Endothelial cell (in vitro differentiated cells): ENCODE results near the gene SPATS2. TPM values are rescaled to one million over a fixed set of nuclear protein-coding genes. Genes with fewer than 3 reads are reported as not detected.

Experiments used
- DNase-seq: peaks from one replicate; pipeline ENCODE4 v3.0.0; 2021; ENCODE audit warnings: low spot score
- H3K27ac Mint-ChIP-seq: one replicate; pipeline ENCODE4 v1.8.0; 2021; ENCODE audit warnings: mixed read lengths, inconsistent platforms; ENCODE audit not compliant: unreplicated experiment
- H3K27me3 Mint-ChIP-seq: one replicate; pipeline ENCODE4 v1.8.0; 2021; ENCODE audit warnings: mild to moderate bottlenecking, moderate library complexity, mixed read lengths, inconsistent platforms; ENCODE audit not compliant: unreplicated experiment
- H3K36me3 Mint-ChIP-seq: one replicate; pipeline ENCODE4 v1.8.0; 2021; ENCODE audit warnings: mild to moderate bottlenecking, low read depth, mixed read lengths, inconsistent platforms; ENCODE audit not compliant: unreplicated experiment
- H3K4me1 Mint-ChIP-seq: one replicate; pipeline ENCODE4 v1.8.0; 2021; ENCODE audit warnings: mild to moderate bottlenecking, mixed read lengths, inconsistent platforms; ENCODE audit not compliant: unreplicated experiment
- H3K4me3 Mint-ChIP-seq: one replicate; pipeline ENCODE4 v1.8.0; 2021; ENCODE audit warnings: mild to moderate bottlenecking, mixed read lengths, inconsistent platforms; ENCODE audit not compliant: unreplicated experiment
- H3K9me3 Mint-ChIP-seq: one replicate; pipeline ENCODE4 v1.8.0; 2021; ENCODE audit warnings: mixed read lengths, inconsistent platforms; ENCODE audit not compliant: unreplicated experiment
- total RNA-seq: library from RNA; stranded (reverse); fragmentation: NEBNext Ultra II Directional; extraction: Animal tissue kit (Norgen Biotek cat#: 25700); gene quantifications from one replicate; pipeline ENCODE4 v1.2.1, GENCODE V29; 2021; ENCODE audit not compliant: unreplicated experiment
- TF ChIP-seq, protein P1 (sequence below): fragments of 200-600 bp; sonication (generic); IDR thresholded peaks from one replicate; pipeline ENCODE4 v1.5.0; 2021; ENCODE audit warnings: antibody characterized with exemption; ENCODE audit not compliant: unreplicated experiment

Gene SPATS2
- total RNA-seq, 1 donor from 2014 or later: 37.3 TPM

- Mint-ChIP-seq H3K4me3 (no peak overlapping the region), H3K36me3 (peaks cover 9% of the 10 kb centered on the region), H3K4me1 (peaks cover 24% of the 10 kb centered on the region), H3K9me3 (no peaks in the 10 kb centered on the region), H3K27me3 (peaks cover 2% of the 10 kb centered on the region), H3K27ac (no peak overlapping the region)
- no peak for DNase-seq
- TF ChIP-seq, protein P1, sequence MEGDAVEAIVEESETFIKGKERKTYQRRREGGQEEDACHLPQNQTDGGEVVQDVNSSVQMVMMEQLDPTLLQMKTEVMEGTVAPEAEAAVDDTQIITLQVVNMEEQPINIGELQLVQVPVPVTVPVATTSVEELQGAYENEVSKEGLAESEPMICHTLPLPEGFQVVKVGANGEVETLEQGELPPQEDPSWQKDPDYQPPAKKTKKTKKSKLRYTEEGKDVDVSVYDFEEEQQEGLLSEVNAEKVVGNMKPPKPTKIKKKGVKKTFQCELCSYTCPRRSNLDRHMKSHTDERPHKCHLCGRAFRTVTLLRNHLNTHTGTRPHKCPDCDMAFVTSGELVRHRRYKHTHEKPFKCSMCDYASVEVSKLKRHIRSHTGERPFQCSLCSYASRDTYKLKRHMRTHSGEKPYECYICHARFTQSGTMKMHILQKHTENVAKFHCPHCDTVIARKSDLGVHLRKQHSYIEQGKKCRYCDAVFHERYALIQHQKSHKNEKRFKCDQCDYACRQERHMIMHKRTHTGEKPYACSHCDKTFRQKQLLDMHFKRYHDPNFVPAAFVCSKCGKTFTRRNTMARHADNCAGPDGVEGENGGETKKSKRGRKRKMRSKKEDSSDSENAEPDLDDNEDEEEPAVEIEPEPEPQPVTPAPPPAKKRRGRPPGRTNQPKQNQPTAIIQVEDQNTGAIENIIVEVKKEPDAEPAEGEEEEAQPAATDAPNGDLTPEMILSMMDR: no peak
Measured at GRCh38 chr12:49471557-49471956, 104.3 kb downstream of the SPATS2 start.

- H3K4me1 Mint-ChIP-seq: peaks cover 15% of the 10 kb centered on the region
- H3K36me3 Mint-ChIP-seq: peaks cover 6% of the 10 kb centered on the region
- H3K27ac Mint-ChIP-seq: no peak overlapping the region
- H3K4me3 Mint-ChIP-seq: no peak overlapping the region
- peaks cover 2% of the 10 kb centered on the region for H3K27me3 Mint-ChIP-seq
- no peak for DNase-seq
- TF ChIP-seq, protein P1: no peak
- no peaks in the 10 kb centered on the region for H3K9me3 Mint-ChIP-seq
Measured at GRCh38 chr12:49476091-49476490, 108.8 kb downstream of the SPATS2 start.

DNA sequence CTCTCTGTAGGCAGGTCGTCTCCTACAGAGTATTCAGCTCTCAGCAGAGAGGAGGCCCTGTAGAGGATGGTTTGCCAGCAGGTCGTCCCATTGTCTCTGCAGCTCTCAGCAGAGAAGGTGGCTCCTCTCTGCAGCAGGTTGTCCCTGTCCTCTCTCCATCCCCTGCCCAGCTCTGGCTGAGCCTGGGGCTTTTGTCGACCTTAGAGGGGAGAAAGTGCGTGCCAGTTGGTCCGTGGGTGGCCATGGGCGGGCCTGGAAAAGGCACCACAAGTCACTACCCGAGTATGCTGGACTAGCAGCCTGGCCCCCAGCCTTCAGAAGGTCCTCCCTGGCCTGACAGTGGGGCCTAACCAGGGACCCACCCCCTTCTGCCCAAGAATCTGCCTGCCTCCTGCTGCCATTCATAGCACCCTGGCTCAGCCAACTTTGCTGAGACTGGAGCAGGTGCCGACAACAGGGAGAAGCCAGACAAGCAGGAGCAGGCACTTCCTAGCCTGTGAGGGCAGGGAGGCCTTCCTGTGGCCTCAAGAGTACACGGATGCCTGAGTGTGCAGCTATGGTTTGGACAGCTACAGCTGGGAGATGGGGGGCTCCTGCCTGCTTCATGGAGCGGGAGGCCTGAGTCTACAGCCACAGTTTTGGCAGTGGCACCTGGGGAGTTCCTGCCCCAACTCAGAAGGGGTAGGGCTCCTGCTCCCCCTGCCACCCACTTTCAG lies 111.8 kb downstream of the SPATS2 start:
- Mint-ChIP-seq H3K36me3 (peaks cover 6% of the 10 kb centered on the region), H3K4me1 (peaks cover 17% of the 10 kb centered on the region), H3K4me3 (no peak overlapping the region), H3K27ac (no peak overlapping the region), H3K9me3 (no peaks in the 10 kb centered on the region), H3K27me3 (peaks cover 2% of the 10 kb centered on the region)
- TF ChIP-seq, protein P1: no peak
- DNase-seq: no peak

GRCh38 chr12:49482095-49483051 lies 115.1 kb downstream of the SPATS2 start:
- H3K36me3 Mint-ChIP-seq: peaks cover 4% of the 10 kb centered on the region
- H3K4me3 Mint-ChIP-seq: no peak overlapping the region
- DNase-seq: no peak
- no peaks in the 10 kb centered on the region for H3K27me3 Mint-ChIP-seq
- peak overlapping the region; percentile 50 for H3K27ac Mint-ChIP-seq
- peaks cover 7% of the 10 kb centered on the region for H3K4me1 Mint-ChIP-seq
- TF ChIP-seq, protein P1: no peak
- H3K9me3 Mint-ChIP-seq: no peaks in the 10 kb centered on the region
